IMR-90 (cell line): Measurements from ENCODE around the gene CSNK1D.
A peak's percentile ranks its signal among the peaks of the same experiment; 100 is the strongest.

Source experiments
- MAFK ChIP-seq: IDR thresholded peaks from 2 replicates; pipeline ENCODE4 v1.6.1; 2012; ENCODE audit warnings: low read depth, low read length, improper control_type of control experiment
- MAZ ChIP-seq: IDR thresholded peaks from 2 replicates; pipeline ENCODE4 v1.6.1; 2012; ENCODE audit warnings: low read depth, mild to moderate bottlenecking, low read length, improper control_type of control experiment, moderate library complexity, borderline replicate concordance
- MXI1 ChIP-seq: IDR thresholded peaks from 2 replicates; pipeline ENCODE4 v1.6.1; 2012; ENCODE audit warnings: low read depth, mild to moderate bottlenecking, low read length, moderate library complexity, borderline replicate concordance
- POLR2A ChIP-seq: IDR thresholded peaks from 2 replicates; pipeline ENCODE4 v1.6.1; 2012; ENCODE audit warnings: mild to moderate bottlenecking, low read depth, low read length
- RAD21 ChIP-seq: IDR thresholded peaks from 2 replicates; pipeline ENCODE4 v1.6.1; 2012; ENCODE audit warnings: low read length, improper control_type of control experiment
- TF ChIP-seq, protein P1 (sequence below): conservative IDR thresholded peaks from 2 replicates; pipeline ENCODE4 v1.5.1; 2012; ENCODE audit warnings: mild to moderate bottlenecking, low read depth, low read length, improper control_type of control experiment

- no peak for TF ChIP-seq MAFK
- TF ChIP-seq, protein P1, sequence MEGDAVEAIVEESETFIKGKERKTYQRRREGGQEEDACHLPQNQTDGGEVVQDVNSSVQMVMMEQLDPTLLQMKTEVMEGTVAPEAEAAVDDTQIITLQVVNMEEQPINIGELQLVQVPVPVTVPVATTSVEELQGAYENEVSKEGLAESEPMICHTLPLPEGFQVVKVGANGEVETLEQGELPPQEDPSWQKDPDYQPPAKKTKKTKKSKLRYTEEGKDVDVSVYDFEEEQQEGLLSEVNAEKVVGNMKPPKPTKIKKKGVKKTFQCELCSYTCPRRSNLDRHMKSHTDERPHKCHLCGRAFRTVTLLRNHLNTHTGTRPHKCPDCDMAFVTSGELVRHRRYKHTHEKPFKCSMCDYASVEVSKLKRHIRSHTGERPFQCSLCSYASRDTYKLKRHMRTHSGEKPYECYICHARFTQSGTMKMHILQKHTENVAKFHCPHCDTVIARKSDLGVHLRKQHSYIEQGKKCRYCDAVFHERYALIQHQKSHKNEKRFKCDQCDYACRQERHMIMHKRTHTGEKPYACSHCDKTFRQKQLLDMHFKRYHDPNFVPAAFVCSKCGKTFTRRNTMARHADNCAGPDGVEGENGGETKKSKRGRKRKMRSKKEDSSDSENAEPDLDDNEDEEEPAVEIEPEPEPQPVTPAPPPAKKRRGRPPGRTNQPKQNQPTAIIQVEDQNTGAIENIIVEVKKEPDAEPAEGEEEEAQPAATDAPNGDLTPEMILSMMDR, result no peak
- TF ChIP-seq MAZ, result peak; percentile 69; the same call in 1 of the 2 replicates
- TF ChIP-seq MXI1, result no peak
- peak; percentile 96 for TF ChIP-seq POLR2A
- TF ChIP-seq RAD21, result no peak
Measured at GRCh38 chr17:82292251-82293154, 19.0 kb upstream of the CSNK1D start.
